Liver (tissue), 9 donors: ENCODE results near the gene MDN1. TPM values are rescaled to one million over a fixed set of nuclear protein-coding genes. Genes with fewer than 3 reads are reported as not detected.

ENCODE experiments used
- DNase-seq: peaks from one replicate; pipeline ENCODE4 v3.0.0-alpha.2; 2017; ENCODE audit warnings: low spot score
- H3K27ac ChIP-seq, 2 donors: one replicate each; pipeline ENCODE4 v1.7.0; 2013; ENCODE audit warnings: inconsistent platforms in 2 of 2, low read length in 2 of 2, control low read depth in 1 of 2, low read depth in 1 of 2, mild to moderate bottlenecking in 1 of 2
- H3K27me3 ChIP-seq, 4 donors: one replicate each; pipeline versions ENCODE4 v1.6.1 to v1.7.0; 2013; ENCODE audit warnings: low read length in 3 of 4, inconsistent platforms in 1 of 4, mild to moderate bottlenecking in 1 of 4, moderate library complexity in 1 of 4; ENCODE audit not compliant: control insufficient read depth in 4 of 4, insufficient read depth in 4 of 4
- H3K36me3 ChIP-seq, 4 donors: one replicate each; pipeline versions ENCODE4 v1.6.1 to v1.7.0; 2013; ENCODE audit warnings: low read length in 3 of 4, mild to moderate bottlenecking in 3 of 4, low read depth in 1 of 4, moderate library complexity in 1 of 4; ENCODE audit not compliant: control insufficient read depth in 4 of 4, insufficient read depth in 3 of 4
- H3K4me1 ChIP-seq, 4 donors: one replicate each; pipeline versions ENCODE4 v1.6.1 to v1.7.0; 2013; ENCODE audit warnings: low read length in 3 of 4, mild to moderate bottlenecking in 3 of 4, moderate library complexity in 1 of 4; ENCODE audit not compliant: control insufficient read depth in 4 of 4, insufficient read depth in 4 of 4
- H3K4me3 ChIP-seq, 3 donors: one replicate each; pipeline versions ENCODE4 v1.6.1 to v1.7.0; 2013; ENCODE audit warnings: low read length in 3 of 3, control low read depth in 1 of 3, low read depth in 1 of 3, mild to moderate bottlenecking in 1 of 3
- H3K9ac ChIP-seq, 2 donors: one replicate each; pipeline ENCODE4 v1.7.0; 2013; ENCODE audit warnings: low read length in 2 of 2, mild to moderate bottlenecking in 2 of 2, moderate library complexity in 2 of 2, control low read depth in 1 of 2, low read depth in 1 of 2
- H3K9me3 ChIP-seq, 4 donors: one replicate each; pipeline versions ENCODE4 v1.6.1 to v1.7.0; 2013; ENCODE audit warnings: low read length in 3 of 4; ENCODE audit not compliant: control insufficient read depth in 4 of 4
- FOXA1 ChIP-seq: IDR thresholded peaks from 2 replicates; pipeline ENCODE4 v1.6.1; 2016; ENCODE audit warnings: antibody characterized with exemption
- RAD21 ChIP-seq, 2 donors: IDR thresholded peaks; 2 replicates each; pipeline ENCODE4 v1.6.1; 2016; ENCODE audit warnings: antibody characterized with exemption in 2 of 2, mild to moderate bottlenecking in 2 of 2
- SP1 ChIP-seq: IDR thresholded peaks from 2 replicates; pipeline ENCODE4 v1.6.1; 2018; ENCODE audit warnings: antibody characterized with exemption, mild to moderate bottlenecking
- WGBS: extraction: QIAGEN DNeasy Blood & Tissue Kit; methylation state at CpG from one replicate; pipeline ENCODE4 v1.1.7; 2013; 5-methylcytosine and 5-hydroxymethylcytosine counted together
- polyA plus RNA-seq, 2 donors: library from polyadenylated mRNA; stranded (reverse) in 1 of 2; unstranded in 1 of 2; fragments of 200-250 nt in 1 of 2; fragments of >200 nt in 1 of 2; fragmentation: Nextera tagmentation in 1 of 2; extraction: Ambion mirVana in 1 of 2; gene quantifications; one replicate each; pipeline versions ENCODE4 v1.2.1 to v1.2.3, GENCODE V29; 2013 to 2015
- total RNA-seq, 2 donors: library from RNA; depleted of rRNA; stranded (reverse); fragments of >200 nt; gene quantifications; one replicate each; pipeline ENCODE4 v1.2.3, GENCODE V29; 2014
- TF ChIP-seq, protein P1 (sequence below): IDR thresholded peaks from 2 replicates; pipeline ENCODE4 v1.6.1; 2016; ENCODE audit warnings: antibody characterized with exemption, mild to moderate bottlenecking
- TF ChIP-seq, protein P2 (sequence below): IDR thresholded peaks from 2 replicates; pipeline ENCODE4 v1.6.1; 2016; ENCODE audit warnings: antibody characterized with exemption
- donor health status: healthy.
- donor health status: healthy.
- donor health status: healthy.
- donor health status: healthy.
- donor health status: healthy.

MDN1 gene
- total and polyA plus RNA-seq, 4 donors = 5.4 to 48.9 (median 22.8) TPM

GRCh38 chr6:89605861-89606260 is 213.7 kb downstream of the MDN1 start:
- Histone ChIP-seq H3K9me3 (no peaks in the 10 kb centered on the region), H3K4me1 (no peaks in the 10 kb centered on the region), H3K9ac (no peak overlapping the region), H3K27me3 (no peaks in the 10 kb centered on the region), H3K36me3 (peaks cover 0 to 2% (median 0%) of the 10 kb centered on the region in 4 donors), H3K4me3 (no peak overlapping the region), H3K27ac (no peak overlapping the region)
- TF ChIP-seq, protein P1, sequence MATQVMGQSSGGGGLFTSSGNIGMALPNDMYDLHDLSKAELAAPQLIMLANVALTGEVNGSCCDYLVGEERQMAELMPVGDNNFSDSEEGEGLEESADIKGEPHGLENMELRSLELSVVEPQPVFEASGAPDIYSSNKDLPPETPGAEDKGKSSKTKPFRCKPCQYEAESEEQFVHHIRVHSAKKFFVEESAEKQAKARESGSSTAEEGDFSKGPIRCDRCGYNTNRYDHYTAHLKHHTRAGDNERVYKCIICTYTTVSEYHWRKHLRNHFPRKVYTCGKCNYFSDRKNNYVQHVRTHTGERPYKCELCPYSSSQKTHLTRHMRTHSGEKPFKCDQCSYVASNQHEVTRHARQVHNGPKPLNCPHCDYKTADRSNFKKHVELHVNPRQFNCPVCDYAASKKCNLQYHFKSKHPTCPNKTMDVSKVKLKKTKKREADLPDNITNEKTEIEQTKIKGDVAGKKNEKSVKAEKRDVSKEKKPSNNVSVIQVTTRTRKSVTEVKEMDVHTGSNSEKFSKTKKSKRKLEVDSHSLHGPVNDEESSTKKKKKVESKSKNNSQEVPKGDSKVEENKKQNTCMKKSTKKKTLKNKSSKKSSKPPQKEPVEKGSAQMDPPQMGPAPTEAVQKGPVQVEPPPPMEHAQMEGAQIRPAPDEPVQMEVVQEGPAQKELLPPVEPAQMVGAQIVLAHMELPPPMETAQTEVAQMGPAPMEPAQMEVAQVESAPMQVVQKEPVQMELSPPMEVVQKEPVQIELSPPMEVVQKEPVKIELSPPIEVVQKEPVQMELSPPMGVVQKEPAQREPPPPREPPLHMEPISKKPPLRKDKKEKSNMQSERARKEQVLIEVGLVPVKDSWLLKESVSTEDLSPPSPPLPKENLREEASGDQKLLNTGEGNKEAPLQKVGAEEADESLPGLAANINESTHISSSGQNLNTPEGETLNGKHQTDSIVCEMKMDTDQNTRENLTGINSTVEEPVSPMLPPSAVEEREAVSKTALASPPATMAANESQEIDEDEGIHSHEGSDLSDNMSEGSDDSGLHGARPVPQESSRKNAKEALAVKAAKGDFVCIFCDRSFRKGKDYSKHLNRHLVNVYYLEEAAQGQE = no peak
- TF ChIP-seq FOXA1 = no peak
- no peak for TF ChIP-seq SP1
- no peak for DNase-seq
- WGBS = 95% methylated on average over 5 of the region's 5 CpGs

DNA sequence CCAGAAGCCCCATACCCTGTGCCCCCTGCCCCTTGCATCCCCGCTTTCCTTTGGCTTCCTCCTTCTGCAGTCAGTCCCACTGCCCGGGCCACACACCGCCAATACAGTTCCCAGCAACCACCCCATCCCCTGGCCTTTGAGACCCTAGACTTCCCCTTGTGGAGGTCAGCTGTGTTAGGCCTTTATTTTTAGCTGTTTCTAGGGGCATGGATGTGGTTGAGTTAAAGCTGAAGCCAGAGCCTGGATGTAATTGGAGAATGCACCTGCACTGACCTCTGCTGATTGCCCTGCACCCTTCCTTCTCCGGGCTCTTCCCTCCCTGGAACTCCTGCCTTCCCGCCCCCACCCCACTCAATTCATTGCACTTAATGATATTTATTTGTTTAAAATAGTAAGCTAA is 214.9 kb downstream of the MDN1 start:
- Histone ChIP-seq H3K4me1 (no peaks in the 10 kb centered on the region), H3K27me3 (no peaks in the 10 kb centered on the region), H3K27ac (no peak overlapping the region), H3K4me3 (no peak overlapping the region), H3K9ac (no peak overlapping the region), H3K36me3 (peaks cover 0 to 2% (median 0%) of the 10 kb centered on the region in 4 donors), H3K9me3 (no peaks in the 10 kb centered on the region)
- 89% methylated on average over 5 of the region's 5 CpGs for WGBS
- DNase-seq = no peak
- TF ChIP-seq RAD21 (IDR thresholded peaks at IDR 0.05) = no peak
- TF ChIP-seq, protein P1 = no peak
- TF ChIP-seq FOXA1 = no peak

GRCh38 chr6:89602166-89602565 is 217.4 kb downstream of the MDN1 start:
- H3K9ac ChIP-seq = no peak overlapping the region
- no peaks in the 10 kb centered on the region for H3K9me3 ChIP-seq
- no peaks in the 10 kb centered on the region for H3K4me1 ChIP-seq
- TF ChIP-seq, protein P2, sequence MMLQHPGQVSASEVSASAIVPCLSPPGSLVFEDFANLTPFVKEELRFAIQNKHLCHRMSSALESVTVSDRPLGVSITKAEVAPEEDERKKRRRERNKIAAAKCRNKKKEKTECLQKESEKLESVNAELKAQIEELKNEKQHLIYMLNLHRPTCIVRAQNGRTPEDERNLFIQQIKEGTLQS = no peak
- H3K27me3 ChIP-seq = no peaks in the 10 kb centered on the region
- H3K4me3 ChIP-seq = no peak overlapping the region
- no peak for DNase-seq
- H3K36me3 ChIP-seq = peaks cover 0 to 2% (median 0%) of the 10 kb centered on the region in 4 donors
- 98% methylated on average over 6 of the region's 6 CpGs for WGBS
- no peak overlapping the region for H3K27ac ChIP-seq
